ENCODE data around the gene GBA2.

The GBA2 gene

GRCh38 chr9:35738186-35738585 is 10.8 kb downstream of the GBA2 start:
- DNase-seq (ENCODE audit: low spot score) = no peak

DNA sequence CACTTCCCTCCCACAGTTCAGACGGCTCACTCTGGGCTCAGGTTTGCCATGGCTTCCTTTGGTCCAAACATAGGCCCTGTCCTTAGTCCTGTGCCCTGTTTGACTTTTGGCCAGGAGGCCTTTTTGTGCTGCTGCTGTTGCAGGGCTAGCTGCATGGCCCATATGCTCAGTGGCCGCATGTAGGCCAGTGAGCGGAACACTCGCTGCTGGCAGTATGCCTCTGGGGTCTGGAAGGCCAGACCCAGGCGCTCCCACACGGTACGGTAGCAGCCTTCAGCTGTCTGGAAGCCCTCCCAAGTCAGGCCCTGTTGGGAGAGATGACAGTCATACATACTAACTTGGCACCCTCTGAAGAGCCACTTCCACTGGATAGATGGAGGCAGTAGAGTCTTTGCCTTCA is 11.9 kb downstream of the GBA2 start:
- no peak for DNase-seq (ENCODE audit: low spot score)

- DNase-seq (ENCODE audit: low spot score) = peak; percentile 85
Measured at GRCh38 chr9:35736201-35736633, 12.8 kb downstream of the GBA2 start.

DNA sequence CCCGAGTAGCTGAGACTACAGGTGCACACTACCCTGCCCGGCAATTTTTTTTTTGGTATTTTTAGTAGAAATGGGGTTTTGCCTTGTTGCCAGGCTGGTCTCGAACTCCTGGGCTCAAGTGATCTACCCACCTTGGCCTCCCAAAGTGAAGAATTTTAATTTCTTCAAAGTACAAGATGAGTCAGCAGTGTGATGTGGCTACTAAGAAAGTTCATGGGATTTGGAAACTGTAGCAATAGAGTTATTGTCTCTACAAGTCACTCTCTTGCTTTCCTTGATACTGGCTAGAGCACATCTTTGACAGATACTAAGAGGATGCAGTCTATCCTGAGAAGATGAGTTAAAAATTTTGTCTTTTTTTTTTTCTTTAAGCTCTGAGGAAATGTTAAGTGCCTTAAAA is 14.9 kb downstream of the GBA2 start:
- no peak for DNase-seq (ENCODE audit: low spot score)

DNA sequence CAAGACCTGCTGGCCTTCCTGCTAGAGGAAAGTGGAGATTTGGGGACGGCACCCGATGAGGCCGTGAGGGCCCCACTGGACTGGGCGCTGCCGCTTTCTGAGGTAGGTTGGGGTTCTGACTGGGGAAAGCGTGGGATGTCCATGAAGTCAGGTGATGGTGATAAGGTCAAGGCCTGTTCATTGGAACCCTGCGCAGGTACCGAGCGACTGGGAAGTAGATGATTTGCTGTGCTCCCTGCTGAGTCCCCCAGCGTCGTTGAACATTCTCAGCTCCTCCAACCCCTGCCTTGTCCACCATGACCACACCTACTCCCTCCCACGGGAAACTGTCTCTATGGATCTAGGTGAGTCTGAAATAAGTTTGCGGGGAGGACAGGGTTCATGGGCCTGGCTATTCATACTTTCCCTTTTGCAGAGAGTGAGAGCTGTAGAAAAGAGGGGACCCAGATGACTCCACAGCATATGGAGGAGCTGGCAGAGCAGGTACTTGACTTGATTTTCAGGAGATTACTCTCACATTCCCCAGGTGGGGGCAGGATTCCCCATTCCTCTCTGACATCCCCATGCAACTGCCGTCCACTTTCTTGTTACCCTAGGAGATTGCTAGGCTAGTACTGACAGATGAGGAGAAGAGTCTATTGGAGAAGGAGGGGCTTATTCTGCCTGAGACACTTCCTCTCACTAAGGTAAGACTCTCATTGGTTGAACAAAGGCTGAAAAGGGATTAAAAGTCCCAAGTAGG is 16.1 kb downstream of the GBA2 start:
- DNase-seq (ENCODE audit: low spot score) = peak; percentile 55

- peak; percentile 98 for DNase-seq (ENCODE audit: low spot score)
Measured at GRCh38 chr9:35732185-35732799, 16.7 kb downstream of the GBA2 start, which contains the start of the genes CREB3 and TLN1. TSS of gene CREB3 (plus strand) at chr9:35732666. CDS start at chr9:35732773, 107 bp downstream. TSS of gene TLN1 (minus strand) at chr9:35732195. CDS start at chr9:35725694, 6,501 bp downstream.

GRCh38 chr9:35731415-35732184 is 17.4 kb downstream of the GBA2 start:
- DNase-seq (ENCODE audit: low spot score) = no peak

DNA sequence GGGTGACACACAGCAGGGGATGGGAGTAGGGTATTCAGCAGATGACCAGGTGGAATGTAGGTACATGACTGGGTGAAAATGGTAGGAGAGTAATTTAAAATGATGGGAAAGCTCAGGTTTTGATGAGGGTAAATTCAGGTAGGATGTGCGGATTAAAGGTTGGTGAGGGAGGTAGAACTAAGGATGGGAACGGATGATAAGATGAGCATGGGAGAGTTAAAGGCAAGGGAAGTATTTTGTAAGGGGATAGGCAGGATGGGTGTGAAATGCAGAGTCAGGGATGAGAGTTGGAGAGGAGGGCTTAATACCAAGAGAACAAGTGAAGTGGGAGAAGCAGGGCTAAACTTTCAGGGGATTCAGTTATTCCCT is 18.6 kb downstream of the GBA2 start:
- no peak for DNase-seq (ENCODE audit: low spot score)

DNA sequence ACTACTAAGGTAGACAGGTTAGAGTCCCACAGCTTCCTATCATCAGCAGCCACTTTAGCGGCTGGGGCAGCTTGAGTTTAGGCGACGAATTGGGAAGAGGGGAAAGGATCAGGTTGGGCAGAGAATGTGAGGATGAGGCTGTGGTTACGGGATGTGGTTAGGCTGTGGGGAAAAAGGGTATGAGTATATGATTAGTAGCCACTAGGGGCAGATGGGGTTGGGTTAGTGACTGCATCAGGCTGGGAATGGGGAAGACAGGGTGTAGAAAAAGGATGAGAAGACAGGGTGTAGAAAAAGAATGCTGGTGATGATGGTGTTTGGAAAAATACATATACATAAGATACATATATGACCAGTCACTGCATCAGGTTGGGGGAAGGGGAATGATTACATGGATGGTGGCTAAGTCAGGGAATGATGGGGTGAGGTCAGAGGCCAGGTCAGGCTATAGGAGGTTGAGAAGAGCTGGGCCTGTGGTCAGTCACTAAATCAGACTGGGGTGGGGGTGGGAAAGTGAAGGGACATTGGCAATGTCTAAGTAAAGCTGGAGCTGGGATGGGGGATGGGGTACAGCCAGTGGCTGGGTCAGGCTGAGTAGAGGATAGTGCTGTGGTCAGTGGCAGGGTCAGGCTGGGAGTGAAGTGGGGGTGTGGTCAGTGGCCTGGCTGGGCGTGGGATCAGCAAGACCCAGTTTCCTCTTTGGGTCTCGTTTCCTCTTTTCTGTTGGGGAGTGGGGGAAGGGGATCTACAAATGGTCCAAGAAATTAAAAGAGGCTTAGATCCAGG is 19.1 kb downstream of the GBA2 start:
- DNase-seq (ENCODE audit: low spot score) = peak; percentile 68

- no peak for DNase-seq (ENCODE audit: low spot score)
Measured at GRCh38 chr9:35729101-35729500, 19.9 kb downstream of the GBA2 start.

DNA sequence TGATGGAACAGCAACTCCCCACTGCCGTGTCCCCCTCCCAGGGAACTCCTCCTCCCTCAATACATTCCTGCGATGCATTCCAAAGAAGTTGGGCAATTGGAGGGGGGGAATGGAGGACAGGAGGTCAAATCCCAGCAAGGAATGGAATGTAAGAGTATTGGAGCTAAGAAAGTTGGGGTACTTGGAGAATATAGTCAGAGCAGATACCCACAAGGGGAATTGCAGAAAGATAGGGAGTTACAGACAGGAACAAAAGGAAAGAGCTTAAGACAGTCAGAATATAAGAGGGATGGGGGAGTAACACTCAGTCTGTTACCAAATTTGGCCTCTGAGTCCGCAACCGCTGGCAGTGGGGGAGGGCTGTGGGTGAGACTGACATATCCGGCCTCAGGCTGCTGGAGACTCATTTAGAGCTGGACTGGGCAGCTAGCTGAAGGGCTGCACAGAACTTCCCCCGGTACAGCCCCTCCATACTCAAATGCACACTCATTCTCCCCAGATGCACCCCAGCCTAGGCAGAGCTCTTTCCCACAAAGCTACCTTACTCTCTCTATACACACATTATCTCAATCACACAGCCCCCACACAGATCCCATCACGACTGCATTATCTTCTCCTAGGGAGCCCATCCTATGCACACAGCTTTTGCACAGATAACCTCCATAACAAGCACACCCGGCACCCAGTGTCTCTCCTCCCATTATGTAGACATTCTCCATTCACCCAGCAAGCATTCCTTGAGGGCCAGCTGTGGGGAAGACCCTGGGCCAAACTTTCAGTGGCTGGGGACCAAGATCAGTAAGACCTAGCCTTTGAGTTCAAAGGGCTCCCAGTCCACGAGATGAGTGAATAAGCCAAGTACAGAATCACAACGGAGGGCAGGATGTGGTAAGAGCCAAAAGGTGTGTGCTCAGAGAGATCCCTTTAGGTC is 20.7 kb downstream of the GBA2 start:
- DNase-seq (ENCODE audit: low spot score) = no peak

GRCh38 chr9:35727676-35728040 is 21.4 kb downstream of the GBA2 start:
- no peak for DNase-seq (ENCODE audit: low spot score)

DNA sequence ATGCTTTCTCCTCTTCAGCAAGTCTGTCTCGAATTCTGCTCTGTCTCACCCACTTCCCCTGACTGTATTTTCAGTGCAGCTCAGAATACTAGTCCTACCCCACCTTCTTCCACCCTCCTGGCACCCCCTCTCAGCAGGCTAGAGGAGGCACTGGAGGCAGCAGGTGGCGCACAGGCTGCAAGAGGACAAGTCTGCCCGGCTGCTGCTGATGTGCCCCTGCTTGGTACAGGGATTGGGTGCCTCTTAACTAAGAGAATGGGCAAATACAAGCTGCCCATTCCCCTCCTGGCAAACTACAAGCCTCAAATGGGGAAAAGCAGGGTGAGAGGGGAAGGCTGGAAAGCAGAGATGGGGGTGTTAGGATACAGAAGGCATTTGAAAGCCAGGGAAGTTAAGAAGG is 22.1 kb downstream of the GBA2 start:
- DNase-seq (ENCODE audit: low spot score) = peak; percentile 58

- no peak for DNase-seq (ENCODE audit: low spot score)
Measured at GRCh38 chr9:35725362-35725761, 23.7 kb downstream of the GBA2 start.

- no peak for DNase-seq (ENCODE audit: low spot score)
Measured at GRCh38 chr9:35723908-35724307, 25.1 kb downstream of the GBA2 start.

DNA sequence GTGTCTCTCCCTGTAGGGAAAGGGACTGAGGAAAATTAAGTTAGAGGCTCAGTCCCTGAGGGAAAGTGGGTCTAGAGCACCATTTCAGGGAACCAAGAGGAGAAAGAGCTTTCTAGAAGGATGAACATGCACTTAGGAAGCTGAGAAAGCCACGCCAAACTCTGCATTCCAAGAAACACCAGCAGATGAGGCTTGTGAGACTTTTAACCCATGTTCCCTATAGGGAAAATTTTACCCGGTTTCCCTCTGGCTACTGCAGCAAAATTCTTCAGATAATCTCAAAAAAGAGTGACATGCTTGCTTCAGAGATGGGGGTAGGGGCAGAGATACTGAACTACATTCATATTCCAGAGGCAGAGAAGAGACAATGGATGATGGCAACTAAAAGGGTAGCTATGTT is 25.6 kb downstream of the GBA2 start:
- no peak for DNase-seq (ENCODE audit: low spot score)

GRCh38 chr9:35719546-35719945 is 29.5 kb downstream of the GBA2 start:
- no peak for DNase-seq (ENCODE audit: low spot score)

GRCh38 chr9:35718721-35719511 is 30.1 kb downstream of the GBA2 start:
- DNase-seq (ENCODE audit: low spot score) = no peak

- no peak for DNase-seq (ENCODE audit: low spot score)
Measured at GRCh38 chr9:35717132-35717870, 31.7 kb downstream of the GBA2 start.
